ENCODE data around the gene ADAMTS13.
A peak's percentile ranks its signal among the peaks of the same experiment; 100 is the strongest.

ADAMTS13 gene

DNA sequence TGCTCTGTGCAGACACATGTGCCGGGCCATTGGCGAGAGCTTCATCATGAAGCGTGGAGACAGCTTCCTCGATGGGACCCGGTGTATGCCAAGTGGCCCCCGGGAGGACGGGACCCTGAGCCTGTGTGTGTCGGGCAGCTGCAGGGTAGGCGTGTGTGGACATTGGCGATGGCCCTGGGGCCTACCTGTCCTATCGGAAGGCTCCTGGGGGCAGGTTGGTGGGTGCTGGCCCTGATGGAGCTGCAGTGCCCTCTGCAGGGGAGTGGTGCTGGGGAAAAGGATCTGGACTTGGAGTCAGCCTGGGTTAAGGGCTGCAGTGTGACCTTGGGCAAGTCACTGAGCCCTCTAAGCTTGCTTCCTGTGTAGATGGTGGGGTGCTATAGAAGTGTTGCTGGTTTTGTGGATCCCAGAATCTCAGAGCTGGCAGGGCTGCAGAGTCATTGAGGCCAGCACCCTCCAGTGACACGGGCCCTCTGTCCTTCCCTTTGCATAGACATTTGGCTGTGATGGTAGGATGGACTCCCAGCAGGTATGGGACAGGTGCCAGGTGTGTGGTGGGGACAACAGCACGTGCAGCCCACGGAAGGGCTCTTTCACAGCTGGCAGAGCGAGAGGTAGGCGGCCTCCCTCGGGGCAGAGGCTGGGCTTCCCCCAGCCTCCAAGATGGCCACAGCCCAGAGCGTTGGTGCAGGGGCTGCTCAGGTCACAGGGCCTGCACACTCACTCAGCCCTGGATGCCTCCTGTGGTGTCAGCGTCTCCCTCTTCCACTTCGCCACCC, 15.8 kb downstream of the ADAMTS13 start:
- TF ChIP-seq ZFX (IDR thresholded peaks at IDR 0.05; ENCODE audit: borderline replicate concordance) = no peak
- peak; percentile 27 for TF ChIP-seq CTCF (IDR thresholded peaks at IDR 0.05)

DNA sequence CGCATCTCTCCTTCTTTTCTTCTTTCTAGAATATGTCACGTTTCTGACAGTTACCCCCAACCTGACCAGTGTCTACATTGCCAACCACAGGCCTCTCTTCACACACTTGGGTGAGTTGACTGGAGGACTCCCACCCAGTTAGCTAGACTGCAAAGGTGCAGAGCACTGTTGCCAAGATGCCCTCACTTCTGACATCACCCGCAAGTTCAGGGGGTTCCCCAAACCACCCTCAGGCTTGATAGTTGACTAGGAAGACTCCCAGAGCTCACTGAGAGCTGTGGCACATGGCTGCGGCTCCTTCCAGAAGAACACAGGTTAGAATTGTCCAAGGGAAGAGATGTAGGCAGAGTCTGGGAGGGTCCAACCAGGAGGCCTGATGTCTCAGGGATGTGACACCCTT, 17.2 kb downstream of the ADAMTS13 start:
- TF ChIP-seq CTCF (IDR thresholded peaks at IDR 0.05) (no peak), ZFX (IDR thresholded peaks at IDR 0.05; ENCODE audit: borderline replicate concordance) (no peak)
- no peak overlapping the region for H3K27ac ChIP-seq

More for the DNA sequence above, 15.8 kb downstream of the ADAMTS13 start:
- H3K27ac ChIP-seq = no peak overlapping the region

DNA sequence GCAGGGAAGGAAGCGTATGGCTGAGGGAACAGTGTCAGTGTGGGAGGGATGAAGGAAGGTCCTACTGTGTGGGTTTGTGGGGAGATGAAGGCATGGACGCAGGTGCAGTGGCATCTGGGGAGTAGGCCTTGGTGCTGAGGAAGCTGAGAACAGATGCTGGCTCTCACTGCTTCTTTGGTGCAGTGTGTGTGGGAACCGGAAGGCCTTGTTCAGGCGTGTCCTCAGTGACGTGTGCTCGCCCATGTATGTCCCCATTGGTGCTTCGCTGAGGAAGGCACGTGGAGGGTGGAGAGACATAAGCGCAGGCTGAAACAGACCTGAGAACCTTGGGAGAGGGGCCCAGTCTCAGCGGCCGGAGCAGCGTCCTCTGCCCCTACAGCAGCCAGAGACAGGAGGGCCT, 18.7 kb downstream of the ADAMTS13 start:
- H3K27ac ChIP-seq = no peak overlapping the region

DNA sequence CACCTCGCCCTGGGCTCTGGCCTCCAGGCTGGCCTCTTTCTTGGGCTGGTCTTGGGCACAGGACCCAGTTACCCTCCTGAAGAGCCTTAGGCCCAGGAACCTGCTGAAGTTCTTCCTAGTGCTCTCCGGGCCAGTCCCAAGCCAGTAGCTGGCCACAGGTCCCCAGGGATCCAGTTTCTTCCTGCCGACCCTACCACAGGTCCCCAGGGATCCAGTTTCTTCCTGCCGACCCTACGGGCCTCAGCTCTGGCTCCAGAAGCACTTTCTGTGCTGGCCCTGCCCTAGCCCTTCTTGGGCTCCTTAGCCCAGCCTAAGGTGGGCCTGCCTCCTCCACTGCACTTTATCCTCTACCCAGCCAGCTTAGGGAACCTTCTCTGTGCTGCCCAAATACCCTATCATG, 19.4 kb downstream of the ADAMTS13 start:
- TF ChIP-seq CTCF (IDR thresholded peaks at IDR 0.05) (no peak), ZFX (IDR thresholded peaks at IDR 0.05; ENCODE audit: borderline replicate concordance) (no peak)
- no peak overlapping the region for H3K27ac ChIP-seq

More for the DNA sequence above, 18.7 kb downstream of the ADAMTS13 start:
- no peak for TF ChIP-seq CTCF (IDR thresholded peaks at IDR 0.05)
- no peak for TF ChIP-seq ZFX (IDR thresholded peaks at IDR 0.05; ENCODE audit: borderline replicate concordance)

- no peak overlapping the region for H3K27ac ChIP-seq
- TF ChIP-seq ZFX (IDR thresholded peaks at IDR 0.05; ENCODE audit: borderline replicate concordance) (no peak), CTCF (IDR thresholded peaks at IDR 0.05) (no peak)
Measured at GRCh38 chr9:133443248-133443647, 21.1 kb downstream of the ADAMTS13 start.

DNA sequence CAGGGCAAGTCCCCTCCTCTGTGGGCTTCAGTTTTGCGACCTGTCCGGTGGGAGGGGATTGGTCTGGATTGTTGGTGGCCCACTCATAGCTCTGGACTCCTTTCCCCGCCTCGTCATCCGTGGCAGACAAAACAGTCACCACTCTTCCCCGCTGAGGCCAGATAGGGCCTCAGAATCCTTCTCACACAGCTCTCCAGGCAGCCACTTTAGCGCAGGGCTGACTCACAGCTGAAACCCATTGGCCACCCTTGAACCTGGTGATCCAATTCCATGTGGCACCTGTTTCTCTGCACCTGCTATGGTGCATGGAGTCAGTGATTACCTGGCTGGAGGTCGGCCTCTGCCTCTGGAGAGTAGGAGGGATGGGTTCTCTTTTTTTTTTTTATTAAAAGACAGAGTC, 21.8 kb downstream of the ADAMTS13 start:
- TF ChIP-seq CTCF (IDR thresholded peaks at IDR 0.05) = no peak
- TF ChIP-seq ZFX (IDR thresholded peaks at IDR 0.05; ENCODE audit: borderline replicate concordance) = no peak
- H3K27ac ChIP-seq = no peak overlapping the region

GRCh38 chr9:133445293-133445969, 23.3 kb downstream of the ADAMTS13 start:
- no peak for TF ChIP-seq ZFX (IDR thresholded peaks at IDR 0.05; ENCODE audit: borderline replicate concordance)
- TF ChIP-seq CTCF (IDR thresholded peaks at IDR 0.05) = no peak
- H3K27ac ChIP-seq = no peak overlapping the region

Measured in 22Rv1 (cell line).